ENCODE data around the gene PKD1L1.

The PKD1L1 gene

DNA sequence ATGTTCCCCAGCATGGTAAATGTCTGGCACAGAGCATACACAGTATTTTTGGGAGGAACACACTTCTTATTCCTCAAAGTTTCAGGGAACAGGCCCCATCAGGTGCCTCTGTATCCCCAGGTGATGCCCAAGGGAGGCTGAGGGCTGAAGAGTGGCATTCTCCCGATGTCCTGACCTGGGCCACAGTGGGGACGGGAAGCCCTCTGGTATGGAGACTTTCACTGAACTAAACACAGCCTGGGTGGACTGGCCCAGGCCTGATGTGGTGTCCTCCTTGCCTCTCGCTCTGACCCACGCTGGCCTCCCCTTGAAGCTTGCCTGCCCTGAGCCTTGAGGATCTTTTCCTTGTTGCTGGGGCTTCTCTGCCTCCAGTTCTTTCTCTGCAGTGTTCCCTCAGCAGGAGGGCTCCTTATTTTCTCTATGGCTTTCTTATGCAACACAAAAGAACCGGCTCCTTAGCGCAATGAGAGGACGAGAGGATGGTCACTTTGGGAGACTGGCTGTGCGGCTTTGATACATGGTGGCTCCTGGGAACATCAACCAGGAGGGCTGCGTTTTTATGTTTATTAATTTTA, 208.9 kb downstream of the PKD1L1 start:
- FAIRE-seq (peak; percentile 30), DNase-seq (ENCODE audit: low spot score) (no peak)

DNA sequence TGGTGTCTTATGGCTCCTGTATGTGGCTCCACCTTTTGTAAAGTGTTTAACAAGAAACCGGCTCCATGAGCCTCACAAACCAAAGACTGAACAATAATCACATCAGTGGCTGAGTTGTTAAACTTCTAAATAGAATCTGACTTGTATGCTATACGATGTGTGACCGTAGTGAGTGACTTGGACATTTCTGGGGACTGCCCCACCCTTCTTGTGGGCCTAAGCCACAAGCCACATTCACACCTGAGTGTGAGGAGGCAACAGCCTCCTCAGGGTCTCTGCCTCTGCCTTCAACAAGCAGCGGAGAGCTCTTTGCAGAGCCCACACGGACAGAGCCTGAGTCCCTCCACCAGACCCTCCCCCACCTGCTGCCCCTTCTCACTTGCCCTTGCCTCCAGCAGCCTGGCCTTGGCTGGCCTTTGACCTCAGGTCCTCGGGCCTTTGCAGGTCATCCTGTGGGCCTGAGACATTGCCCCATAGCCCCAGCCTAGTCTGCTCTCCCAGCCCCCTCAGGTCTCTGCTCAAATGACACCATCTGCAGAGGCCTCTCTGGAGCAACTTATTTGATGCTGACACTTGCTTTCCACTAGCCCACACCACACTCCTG, 209.6 kb downstream of the PKD1L1 start:
- FAIRE-seq (peak; percentile 5), DNase-seq (ENCODE audit: low spot score) (no peak)

DNA sequence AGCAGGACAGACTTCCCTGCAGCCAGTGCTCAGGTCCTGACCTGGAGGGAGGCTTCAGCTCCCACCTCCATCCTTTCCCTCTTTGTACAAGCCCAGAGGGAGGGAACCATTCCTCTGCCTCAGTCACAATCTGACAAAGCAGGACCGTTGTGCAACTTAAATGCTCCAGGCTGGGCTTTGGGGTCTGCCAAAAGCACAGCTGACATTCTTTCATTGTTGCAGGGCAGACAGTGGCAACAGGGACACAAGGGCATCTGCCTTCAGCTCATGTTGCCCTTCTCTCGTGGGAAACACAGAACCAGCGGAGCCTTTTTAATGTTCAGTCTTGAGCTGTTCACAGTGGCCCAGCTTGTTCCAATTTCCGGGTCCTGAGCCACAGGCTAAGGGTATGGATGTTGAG, 210.7 kb downstream of the PKD1L1 start:
- peak; percentile 13 for FAIRE-seq
- no peak for DNase-seq (ENCODE audit: low spot score)

- no peak for DNase-seq (ENCODE audit: low spot score)
- FAIRE-seq, result peak; percentile 65
These were observed 212.6 kb downstream of the PKD1L1 start for GRCh38 chr7:47735431-47736345.

- DNase-seq (ENCODE audit: low spot score), result no peak
- FAIRE-seq, result no peak
These were observed 213.3 kb downstream of the PKD1L1 start for GRCh38 chr7:47734949-47735291.

DNA sequence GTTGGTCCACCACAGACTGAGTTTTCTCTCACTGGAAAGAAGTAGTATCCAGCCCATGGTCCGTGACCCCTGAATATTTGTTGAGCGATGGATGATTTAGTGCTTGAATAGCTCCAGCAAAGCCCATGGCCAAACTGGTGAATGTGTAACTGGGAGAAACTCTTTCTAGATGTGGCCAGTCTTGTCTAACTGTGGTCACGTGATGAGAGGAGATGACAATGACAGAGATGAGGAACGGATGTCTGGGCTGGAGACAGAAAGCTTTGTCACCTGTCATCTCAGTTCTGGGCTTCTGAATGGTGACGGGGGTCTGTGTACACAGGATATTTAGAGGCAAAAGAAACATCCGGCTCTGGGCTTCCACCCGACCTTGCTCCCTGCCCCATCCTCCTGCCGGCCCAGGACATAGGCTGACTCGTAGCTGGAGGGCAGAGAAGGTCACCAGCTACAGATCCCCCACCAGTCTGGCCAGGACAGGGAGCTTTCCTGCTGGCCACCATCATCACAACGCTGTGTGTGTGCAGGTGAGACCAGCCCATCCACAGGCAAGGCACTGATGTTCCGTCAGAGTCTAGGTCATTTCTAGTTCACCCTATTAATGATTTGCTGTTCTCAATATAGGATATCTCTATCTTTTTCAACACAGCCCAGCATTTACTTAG, 213.8 kb downstream of the PKD1L1 start:
- DNase-seq (ENCODE audit: low spot score) (no peak), FAIRE-seq (peak; percentile 82)

DNA sequence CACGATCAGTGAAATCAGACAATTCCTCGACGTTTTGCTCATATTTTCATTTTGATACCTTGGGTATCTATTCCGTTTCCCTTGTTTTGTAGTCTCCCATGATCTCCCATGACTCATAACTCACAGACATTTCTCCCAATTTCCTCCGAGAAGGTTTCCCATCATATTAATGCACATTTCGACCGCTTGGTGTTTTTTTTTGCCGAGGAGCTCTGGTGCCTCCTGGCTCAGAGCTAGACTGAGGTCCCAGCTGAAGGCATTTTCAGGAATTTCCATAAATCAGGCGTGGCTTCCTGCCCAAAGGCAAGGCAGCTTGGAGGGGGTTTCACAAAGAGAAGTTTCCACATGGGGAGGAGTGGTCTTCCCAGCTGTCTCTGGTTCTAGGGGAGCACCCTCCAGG, 218.1 kb downstream of the PKD1L1 start:
- DNase-seq (ENCODE audit: low spot score) (peak; percentile 75), FAIRE-seq (no peak)

DNA sequence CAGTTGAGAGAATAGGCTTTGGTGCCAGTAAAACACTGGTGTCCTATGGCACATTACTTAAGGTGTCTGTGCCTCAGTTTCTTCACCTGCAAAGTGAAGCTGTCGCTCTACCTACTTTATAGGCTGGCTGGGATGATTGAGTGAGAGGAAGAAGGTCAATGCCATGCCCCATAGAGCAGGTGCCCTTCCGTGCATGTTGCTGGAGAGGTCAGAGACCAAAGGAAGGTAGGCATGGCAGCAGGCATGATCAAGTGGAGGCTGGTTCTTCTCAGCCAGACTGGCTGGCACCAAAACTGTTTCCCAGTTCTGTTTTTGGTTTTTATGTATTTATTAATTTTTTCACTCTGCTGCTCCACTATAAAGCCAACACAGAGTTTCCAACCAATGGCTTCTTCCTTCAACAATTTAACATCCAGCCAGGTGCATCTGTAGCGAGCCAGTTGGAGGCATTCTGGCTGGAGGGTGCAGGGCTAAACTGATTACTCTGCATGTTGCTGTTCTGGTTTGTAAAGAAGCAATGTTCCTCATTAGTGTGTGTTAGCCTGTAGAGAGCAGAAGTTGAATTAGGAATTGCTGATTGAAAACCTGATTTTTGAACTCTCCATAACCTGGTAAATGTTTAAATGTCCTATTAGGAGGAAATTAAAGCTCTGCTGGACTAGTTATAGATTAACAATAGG, 222.1 kb downstream of the PKD1L1 start:
- no peak for DNase-seq (ENCODE audit: low spot score)
- no peak for FAIRE-seq

DNA sequence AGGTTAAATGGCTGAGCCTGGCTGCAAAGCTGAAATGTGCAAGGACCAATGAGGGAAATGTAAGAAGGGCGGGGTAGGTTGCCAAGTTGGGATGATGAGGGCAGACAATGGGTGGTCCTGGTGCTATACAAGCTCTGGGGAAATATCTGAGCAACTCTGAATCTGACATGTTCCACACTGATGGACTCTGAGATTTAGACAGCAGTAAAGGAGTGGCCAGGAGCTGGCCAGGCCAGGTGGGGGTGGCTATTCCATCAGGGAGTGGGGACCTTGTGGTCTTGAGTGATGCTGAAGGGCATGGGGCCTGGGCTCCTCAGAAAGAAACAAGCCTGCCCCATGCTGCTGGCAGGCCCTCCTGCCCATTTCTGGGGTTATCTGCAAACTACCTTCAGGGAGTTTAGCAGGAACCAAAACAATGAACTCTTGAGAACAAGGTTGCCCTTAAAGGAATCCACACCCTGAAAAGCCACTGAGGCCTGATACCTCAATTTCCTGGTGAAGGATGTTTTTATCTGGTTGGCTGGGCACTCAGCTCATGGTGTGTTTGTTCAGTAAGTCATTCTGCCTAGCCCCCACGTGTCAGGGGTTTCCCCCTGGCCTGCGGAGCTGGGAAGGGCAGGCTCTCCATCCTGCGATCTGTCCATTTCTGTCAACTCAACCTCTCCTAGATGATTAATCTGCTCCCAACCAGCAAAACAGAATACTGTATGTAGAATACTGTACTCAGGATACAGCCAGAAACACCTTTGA, 223.1 kb downstream of the PKD1L1 start:
- FAIRE-seq, result peak; percentile 35
- DNase-seq (ENCODE audit: low spot score), result no peak

Data from urothelium cell line (cell line).